HK-2 (cell line): Measurements from ENCODE around the gene ARHGEF37.
A peak's percentile ranks its signal among the peaks of the same experiment; 100 is the strongest.

Experiments
- DNase-seq: peaks from one replicate; pipeline ENCODE4 v3.0.0-alpha.2; 2018; ENCODE audit not compliant: unreplicated experiment

The ARHGEF37 gene

GRCh38 chr5:149628846-149629388 lies 47.6 kb downstream of the ARHGEF37 start:
- no peak for DNase-seq

GRCh38 chr5:149629421-149629820 lies 48.1 kb downstream of the ARHGEF37 start:
- DNase-seq = no peak

GRCh38 chr5:149630337-149630736 lies 49.0 kb downstream of the ARHGEF37 start:
- no peak for DNase-seq

- no peak for DNase-seq
These were observed 50.2 kb downstream of the ARHGEF37 start for GRCh38 chr5:149631506-149631905.

- peak; percentile 58 for DNase-seq
These were observed 51.3 kb downstream of the ARHGEF37 start for GRCh38 chr5:149632311-149633251.

- DNase-seq = no peak
These were observed 52.4 kb downstream of the ARHGEF37 start for GRCh38 chr5:149633476-149634350.

GRCh38 chr5:149635394-149635793 lies 54.1 kb downstream of the ARHGEF37 start:
- DNase-seq = no peak

- no peak for DNase-seq
These were observed 55.0 kb downstream of the ARHGEF37 start for GRCh38 chr5:149636191-149636860.

GRCh38 chr5:149636861-149637246 lies 55.6 kb downstream of the ARHGEF37 start:
- peak; percentile 73 for DNase-seq

GRCh38 chr5:149638136-149638535 lies 56.8 kb downstream of the ARHGEF37 start:
- no peak for DNase-seq

- DNase-seq = no peak
These were observed 57.4 kb downstream of the ARHGEF37 start for GRCh38 chr5:149638546-149639241.

GRCh38 chr5:149639737-149640136 lies 58.4 kb downstream of the ARHGEF37 start:
- DNase-seq = no peak

GRCh38 chr5:149640350-149640999 lies 59.2 kb downstream of the ARHGEF37 start:
- no peak for DNase-seq

GRCh38 chr5:149641000-149641576 lies 59.8 kb downstream of the ARHGEF37 start:
- no peak for DNase-seq

GRCh38 chr5:149641600-149641999 lies 60.3 kb downstream of the ARHGEF37 start:
- DNase-seq = no peak

- no peak for DNase-seq
These were observed 62.5 kb downstream of the ARHGEF37 start for GRCh38 chr5:149643781-149644180.

GRCh38 chr5:149644629-149645028 lies 63.3 kb downstream of the ARHGEF37 start:
- DNase-seq = no peak

GRCh38 chr5:149645236-149645635 lies 63.9 kb downstream of the ARHGEF37 start:
- DNase-seq = no peak

GRCh38 chr5:149645725-149646124 lies 64.4 kb downstream of the ARHGEF37 start:
- DNase-seq = no peak

GRCh38 chr5:149646564-149646963 lies 65.3 kb downstream of the ARHGEF37 start:
- DNase-seq = no peak
